Neural cell (in vitro differentiated cells): ENCODE results near the gene NUDT4. TPM values are rescaled to one million over a fixed set of nuclear protein-coding genes. Genes with fewer than 3 reads are reported as not detected.
A peak's percentile ranks its signal among the peaks of the same experiment; 100 is the strongest.

Experiments used
- H2AFZ ChIP-seq: fragments of 200-600, 300-800 bp; sonication (generic), shearing (Covaris generic); 2 replicates; pipeline ENCODE4 v1.6.0; 2014; ENCODE audit warnings: low read depth, mild to moderate bottlenecking, antibody characterized with exemption, low read length, moderate library complexity
- H3F3A ChIP-seq: fragments of 200-600 bp; shearing (Covaris generic); 2 replicates; pipeline ENCODE4 v1.6.1; 2016; ENCODE audit warnings: mild to moderate bottlenecking, moderate library complexity, mixed read lengths, antibody characterized with exemption, low read length; ENCODE audit not compliant: insufficient read depth, poor library complexity, severe bottlenecking
- H3K27ac ChIP-seq: fragments of 200-600, 300-800 bp; sonication (generic), shearing (Covaris generic); 2 replicates; pipeline ENCODE4 v1.5.1; 2014; ENCODE audit warnings: mild to moderate bottlenecking, low read length, moderate library complexity
- H3K27me3 ChIP-seq: fragments of 300-800, 200-600 bp; sonication (generic), shearing (Covaris generic); 2 replicates; pipeline ENCODE4 v1.6.0; 2014; ENCODE audit warnings: mild to moderate bottlenecking, low read depth, low read length, moderate library complexity; ENCODE audit not compliant: insufficient read depth
- H3K36me3 ChIP-seq: fragments of 300-800, 200-600 bp; sonication (generic), shearing (Covaris generic); 2 replicates; pipeline ENCODE4 v1.5.1; 2014; ENCODE audit warnings: mild to moderate bottlenecking, antibody characterized with exemption, low read length, moderate library complexity; ENCODE audit not compliant: insufficient read depth
- H3K4me2 ChIP-seq: fragments of 300-800, 200-600 bp; sonication (generic), shearing (Covaris generic); 2 replicates; pipeline ENCODE4 v1.6.0; 2014; ENCODE audit warnings: mild to moderate bottlenecking, low read length
- H3K4me3 ChIP-seq: fragments of 300-800, 200-600 bp; sonication (generic), shearing (Covaris generic); 2 replicates; pipeline ENCODE4 v1.5.1; 2014; ENCODE audit warnings: mild to moderate bottlenecking, low read length, moderate library complexity
- H3K79me2 ChIP-seq: fragments of 200-600 bp; shearing (Covaris generic); replicated peaks from 2 replicates; pipeline ENCODE4 v1.6.0; 2014; ENCODE audit warnings: mild to moderate bottlenecking, low read length, moderate library complexity; ENCODE audit not compliant: insufficient read depth
- H3K9ac ChIP-seq: fragments of 300-800, 200-600 bp; sonication (generic), shearing (Covaris generic); 2 replicates; pipeline ENCODE4 v1.6.1; 2016; ENCODE audit warnings: mild to moderate bottlenecking, low read length, mixed read lengths
- H3K9me2 ChIP-seq: fragments of 200-600 bp; shearing (Covaris generic); 2 replicates; pipeline ENCODE4 v1.6.1; 2016; ENCODE audit warnings: mild to moderate bottlenecking, low read length, mixed read lengths; ENCODE audit not compliant: insufficient read depth
- H3K9me3 ChIP-seq: fragments of 200-600, 300-800 bp; sonication (generic), shearing (Covaris generic); 2 replicates; pipeline ENCODE4 v1.6.1; 2016; ENCODE audit warnings: mild to moderate bottlenecking, mixed run types, low read length, moderate library complexity, mixed read lengths
- H4K20me1 ChIP-seq: fragments of 200-600 bp; shearing (Covaris generic); 2 replicates; pipeline ENCODE4 v1.6.1; 2016; ENCODE audit warnings: mild to moderate bottlenecking, mixed run types; ENCODE audit not compliant: insufficient read depth
- CTCF ChIP-seq: fragments of 450-650 bp; IDR thresholded peaks from 2 replicates; pipeline ENCODE4 v1.5.1; 2014; ENCODE audit warnings: antibody characterized with exemption, mild to moderate bottlenecking, moderate library complexity; ENCODE audit not compliant: poor library complexity, severe bottlenecking
- EP300 ChIP-seq: fragments of 450-650 bp; conservative IDR thresholded peaks from 2 replicates; pipeline ENCODE4 v1.6.1; 2014; ENCODE audit warnings: antibody characterized with exemption, mild to moderate bottlenecking, moderate library complexity; ENCODE audit not compliant: poor library complexity, severe bottlenecking
- EZH2 ChIP-seq: fragments of 200-600, 300-800 bp; shearing (Covaris generic), sonication (generic); IDR thresholded peaks from 2 replicates; pipeline ENCODE4 v1.6.1; 2014; ENCODE audit warnings: antibody characterized with exemption, low read length, borderline replicate concordance, mild to moderate bottlenecking; ENCODE audit not compliant: insufficient read depth, poor library complexity, severe bottlenecking
- MXI1 ChIP-seq: fragments of 450-650 bp; conservative IDR thresholded peaks from 2 replicates; pipeline ENCODE4 v1.6.1; 2014; ENCODE audit warnings: antibody characterized with exemption, mild to moderate bottlenecking; ENCODE audit not compliant: poor library complexity, severe bottlenecking
- POLR2AphosphoS5 ChIP-seq: IDR thresholded peaks from 2 replicates; pipeline ENCODE4 v1.6.1; 2012
- RAD21 ChIP-seq: fragments of 450-650 bp; conservative IDR thresholded peaks from 2 replicates; pipeline ENCODE4 v1.6.1; 2014; ENCODE audit warnings: antibody characterized with exemption, mild to moderate bottlenecking, moderate library complexity
- REST ChIP-seq: IDR thresholded peaks from 2 replicates; pipeline ENCODE4 v1.6.1; 2012; ENCODE audit warnings: borderline replicate concordance
- SMC3 ChIP-seq: fragments of 450-650 bp; conservative IDR thresholded peaks from 2 replicates; pipeline ENCODE4 v1.6.1; 2014; ENCODE audit warnings: antibody characterized with exemption, mild to moderate bottlenecking, moderate library complexity; ENCODE audit not compliant: poor library complexity
- TAF1 ChIP-seq: IDR thresholded peaks from 2 replicates; pipeline ENCODE4 v1.6.1; 2012; ENCODE audit warnings: low read depth
- polyA plus RNA-seq: library from polyadenylated mRNA; depleted of rRNA; stranded (reverse); fragments of >200 nt; gene quantifications from 2 replicates; pipeline ENCODE4 v1.2.3, GENCODE V29; 2014

The NUDT4 gene
- polyA plus RNA-seq, 1 donor from 2014 or later: 39.9 TPM

GRCh38 chr12:93378998-93379325, 1.2 kb downstream of the NUDT4 start:
- Histone ChIP-seq H4K20me1 (no peaks in the 10 kb centered on the region), H3K9me3 (no peaks in the 10 kb centered on the region), H3K4me3 (peak overlapping the region; percentile 90), H3K36me3 (no peaks in the 10 kb centered on the region), H3K4me2 (peak overlapping the region; percentile 83), H3K9ac (peak overlapping the region; percentile 86), H3K27me3 (no peaks in the 10 kb centered on the region), H3K79me2 (peaks cover 54% of the 10 kb centered on the region), H3F3A (no peaks in the 10 kb centered on the region), H3K27ac (peak overlapping the region; percentile 79), H3K9me2 (no peaks in the 10 kb centered on the region), H2AFZ (peak overlapping the region; percentile 91)
- no peak for TF ChIP-seq EP300
- no peak for TF ChIP-seq MXI1
- no peak for TF ChIP-seq EZH2
- TF ChIP-seq SMC3: no peak
- TF ChIP-seq CTCF: no peak
- TF ChIP-seq TAF1: no peak
- no peak for TF ChIP-seq RAD21
- no peak for TF ChIP-seq REST
- no peak for TF ChIP-seq POLR2AphosphoS5

GRCh38 chr12:93379326-93379980, 1.7 kb downstream of the NUDT4 start:
- H3K4me2 ChIP-seq: peak overlapping the region; percentile 83
- H3K79me2 ChIP-seq: peaks cover 56% of the 10 kb centered on the region
- H3K9me2 ChIP-seq: no peaks in the 10 kb centered on the region
- H3K9ac ChIP-seq: peak overlapping the region; percentile 86
- H2AFZ ChIP-seq: no peak overlapping the region
- peak overlapping the region; percentile 79 for H3K27ac ChIP-seq
- no peaks in the 10 kb centered on the region for H4K20me1 ChIP-seq
- H3K27me3 ChIP-seq: no peaks in the 10 kb centered on the region
- no peaks in the 10 kb centered on the region for H3K9me3 ChIP-seq
- H3K36me3 ChIP-seq: no peaks in the 10 kb centered on the region
- peak overlapping the region; percentile 90 for H3K4me3 ChIP-seq
- no peaks in the 10 kb centered on the region for H3F3A ChIP-seq
- TF ChIP-seq EP300 (no peak), RAD21 (no peak), SMC3 (no peak), CTCF (no peak)
